ENCODE measurements around the gene DAPK1. TPM values are rescaled to one million over a fixed set of nuclear protein-coding genes. Genes with fewer than 3 reads are reported as not detected.
A peak's percentile ranks its signal among the peaks of the same experiment; 100 is the strongest.

The DAPK1 gene
- total and polyA plus RNA-seq, 5 donors from 2014 or later: 0.14 to 3.5 (median 0.42) TPM; not detected in 2

DNA sequence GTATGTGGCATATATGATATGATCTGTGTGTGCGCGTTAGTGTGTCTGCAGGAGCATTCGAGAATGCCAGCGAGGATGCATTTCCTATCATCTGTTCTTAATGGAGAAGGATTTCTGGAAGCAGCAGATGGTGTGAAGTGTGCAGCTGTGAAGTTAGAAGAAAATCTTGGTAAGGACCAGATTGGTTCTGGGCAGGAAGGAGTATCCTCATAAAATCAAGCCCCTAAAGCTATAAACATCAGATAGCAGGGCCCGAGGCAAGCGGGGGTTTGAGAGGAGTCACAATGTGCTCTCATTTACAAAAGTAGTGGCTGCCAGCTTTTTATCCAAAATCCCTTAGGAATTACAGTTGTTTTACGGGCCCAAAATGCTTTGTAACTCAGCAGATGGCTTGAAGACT is 40.0 kb downstream of the DAPK1 start:
- H3K36me3 Mint-ChIP-seq: no peaks in the 10 kb centered on the region

DNA sequence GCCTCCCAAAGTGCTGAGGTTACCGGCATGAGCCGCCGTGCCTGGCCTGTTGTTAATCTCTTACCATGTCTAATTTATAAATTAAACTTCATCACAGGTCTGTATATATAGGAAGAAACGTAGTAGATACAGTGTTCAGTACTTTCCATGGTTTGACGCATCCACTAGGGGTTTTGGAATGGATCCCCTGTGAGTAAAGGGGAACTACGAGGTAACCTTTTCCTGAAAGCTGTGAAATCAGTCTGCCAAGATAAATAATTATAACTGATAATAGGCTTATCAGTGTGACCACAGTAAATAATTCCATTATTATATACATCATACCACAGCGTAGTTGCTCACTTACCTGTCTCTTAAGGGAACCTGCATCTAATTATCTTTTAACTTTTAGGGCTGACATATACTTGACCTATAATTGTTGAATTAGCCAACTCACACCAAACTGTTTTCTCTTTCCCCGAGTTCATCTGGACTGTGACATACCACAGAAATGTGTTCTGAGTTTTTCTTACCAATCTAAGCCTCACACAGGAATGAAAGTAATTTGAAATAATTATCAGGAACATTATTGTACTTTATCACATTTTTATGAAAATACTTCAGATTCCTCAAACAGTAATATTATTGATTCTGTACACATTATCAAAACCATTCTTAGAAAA is 42.9 kb downstream of the DAPK1 start:
- no peak overlapping the region for H3K4me3 ChIP-seq (ENCODE audit: low read depth, low read length)
- H3K4me3 Mint-ChIP-seq: no peak overlapping the region
- no peak overlapping the region for H3K27ac Mint-ChIP-seq
- H3K36me3 ChIP-seq (ENCODE audit: control insufficient read depth, insufficient read depth, low read length): no peaks in the 10 kb centered on the region
- H3K4me1 Mint-ChIP-seq: peaks cover 0 to 7% (median 5%) of the 10 kb centered on the region in 4 donors
- DNase-seq: no peak
- no peak for ATAC-seq (ENCODE audit: low read depth in 2 of 2)
- H3K27me3 ChIP-seq (ENCODE audit: control insufficient read depth, insufficient read depth, low read length): no peaks in the 10 kb centered on the region
- no peaks in the 10 kb centered on the region for H3K9me3 ChIP-seq (ENCODE audit: control insufficient read depth in 2 of 2, low read length in 2 of 2)
- no peak overlapping the region for H3K27ac ChIP-seq (ENCODE audit: insufficient read depth, low read length, poor library complexity, severe bottlenecking)
- no peaks in the 10 kb centered on the region for H3K27me3 Mint-ChIP-seq
- no peaks in the 10 kb centered on the region for H3K36me3 Mint-ChIP-seq
- peaks cover 0 to 2% (median 0%) of the 10 kb centered on the region in 7 donors for H3K9me3 Mint-ChIP-seq
- H3K4me1 ChIP-seq (ENCODE audit: control insufficient read depth, insufficient read depth, low read length, poor library complexity, severe bottlenecking): no peaks in the 10 kb centered on the region

More for the DNA sequence above, 40.0 kb downstream of the DAPK1 start:
- peaks cover 0 to 2% (median 0%) of the 10 kb centered on the region in 7 donors for H3K9me3 Mint-ChIP-seq
- H3K27ac ChIP-seq (ENCODE audit: insufficient read depth, low read length, poor library complexity, severe bottlenecking): no peak overlapping the region
- H3K4me1 Mint-ChIP-seq: peaks cover 0 to 7% (median 5%) of the 10 kb centered on the region in 4 donors
- no peak overlapping the region for H3K27ac Mint-ChIP-seq
- DNase-seq (no peak), ATAC-seq (ENCODE audit: low read depth in 2 of 2) (no peak)
- H3K27me3 ChIP-seq (ENCODE audit: control insufficient read depth, insufficient read depth, low read length): no peaks in the 10 kb centered on the region
- H3K36me3 ChIP-seq (ENCODE audit: control insufficient read depth, insufficient read depth, low read length): no peaks in the 10 kb centered on the region
- no peak overlapping the region for H3K4me3 ChIP-seq (ENCODE audit: low read depth, low read length)
- H3K9me3 ChIP-seq (ENCODE audit: control insufficient read depth in 2 of 2, low read length in 2 of 2): no peaks in the 10 kb centered on the region
- no peaks in the 10 kb centered on the region for H3K27me3 Mint-ChIP-seq
- H3K4me3 Mint-ChIP-seq: no peak overlapping the region
- H3K4me1 ChIP-seq (ENCODE audit: control insufficient read depth, insufficient read depth, low read length, poor library complexity, severe bottlenecking): no peaks in the 10 kb centered on the region

DNA sequence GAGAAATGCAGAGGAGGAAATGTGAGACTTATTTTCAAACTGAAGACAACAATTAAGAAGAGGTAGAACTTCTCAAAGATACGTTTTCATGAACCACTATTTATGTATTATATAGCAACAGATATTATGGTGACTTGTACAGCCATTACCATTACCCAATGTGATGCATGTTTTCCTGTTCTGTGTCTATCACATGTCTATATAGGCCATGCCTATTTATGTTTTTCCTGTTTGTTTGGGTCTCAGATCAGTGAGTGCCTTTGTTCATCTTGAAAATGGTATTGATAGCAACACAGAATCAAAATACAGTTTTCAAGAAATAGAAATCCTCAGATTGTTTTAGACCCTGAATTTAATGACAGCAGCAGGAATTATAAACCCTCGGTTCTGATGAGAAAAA is 44.0 kb downstream of the DAPK1 start:
- Mint-ChIP-seq H3K27me3 (no peaks in the 10 kb centered on the region), H3K4me1 (no peaks in the 10 kb centered on the region), H3K9me3 (peaks cover 0 to 2% (median 0%) of the 10 kb centered on the region in 7 donors), H3K4me3 (no peak overlapping the region), H3K27ac (no peak overlapping the region), H3K36me3 (no peaks in the 10 kb centered on the region)
- H3K4me3 ChIP-seq (ENCODE audit: low read depth, low read length): no peak overlapping the region
- H3K9me3 ChIP-seq (ENCODE audit: control insufficient read depth in 2 of 2, low read length in 2 of 2): no peaks in the 10 kb centered on the region
- ATAC-seq (ENCODE audit: low read depth in 2 of 2): no peak
- H3K36me3 ChIP-seq (ENCODE audit: control insufficient read depth, insufficient read depth, low read length): no peaks in the 10 kb centered on the region
- H3K4me1 ChIP-seq (ENCODE audit: control insufficient read depth, insufficient read depth, low read length, poor library complexity, severe bottlenecking): no peaks in the 10 kb centered on the region
- no peak overlapping the region for H3K27ac ChIP-seq (ENCODE audit: insufficient read depth, low read length, poor library complexity, severe bottlenecking)
- no peaks in the 10 kb centered on the region for H3K27me3 ChIP-seq (ENCODE audit: control insufficient read depth, insufficient read depth, low read length)
- DNase-seq: no peak

DNA sequence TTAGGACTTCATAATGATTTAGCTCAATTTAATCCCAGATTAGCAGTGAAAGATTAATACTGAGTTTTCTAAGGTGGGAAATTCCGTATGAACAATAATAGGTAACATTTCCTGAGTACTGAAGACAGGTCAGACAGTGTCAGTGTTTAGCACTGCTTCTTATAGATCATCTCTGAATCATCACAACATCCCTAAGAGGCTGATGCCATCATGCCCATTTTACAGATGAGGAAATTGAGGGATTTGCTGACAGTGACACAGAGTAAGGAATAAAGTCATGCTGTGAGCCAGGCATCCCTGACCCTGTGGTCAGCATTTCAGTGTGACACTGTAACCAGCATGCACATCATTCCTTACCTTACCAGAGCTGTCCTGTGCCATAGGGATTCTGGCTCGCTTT is 44.5 kb downstream of the DAPK1 start:
- DNase-seq: no peak
- Mint-ChIP-seq H3K27me3 (no peaks in the 10 kb centered on the region), H3K4me1 (no peaks in the 10 kb centered on the region), H3K36me3 (no peaks in the 10 kb centered on the region), H3K4me3 (no peak overlapping the region), H3K27ac (no peak overlapping the region), H3K9me3 (peaks cover 0 to 2% (median 0%) of the 10 kb centered on the region in 7 donors)
- no peaks in the 10 kb centered on the region for H3K36me3 ChIP-seq (ENCODE audit: control insufficient read depth, insufficient read depth, low read length)
- no peaks in the 10 kb centered on the region for H3K27me3 ChIP-seq (ENCODE audit: control insufficient read depth, insufficient read depth, low read length)
- no peak for ATAC-seq (ENCODE audit: low read depth in 2 of 2)
- no peak overlapping the region for H3K4me3 ChIP-seq (ENCODE audit: low read depth, low read length)
- no peak overlapping the region for H3K27ac ChIP-seq (ENCODE audit: insufficient read depth, low read length, poor library complexity, severe bottlenecking)
- H3K4me1 ChIP-seq (ENCODE audit: control insufficient read depth, insufficient read depth, low read length, poor library complexity, severe bottlenecking): no peaks in the 10 kb centered on the region
- H3K9me3 ChIP-seq (ENCODE audit: control insufficient read depth in 2 of 2, low read length in 2 of 2): no peaks in the 10 kb centered on the region

DNA sequence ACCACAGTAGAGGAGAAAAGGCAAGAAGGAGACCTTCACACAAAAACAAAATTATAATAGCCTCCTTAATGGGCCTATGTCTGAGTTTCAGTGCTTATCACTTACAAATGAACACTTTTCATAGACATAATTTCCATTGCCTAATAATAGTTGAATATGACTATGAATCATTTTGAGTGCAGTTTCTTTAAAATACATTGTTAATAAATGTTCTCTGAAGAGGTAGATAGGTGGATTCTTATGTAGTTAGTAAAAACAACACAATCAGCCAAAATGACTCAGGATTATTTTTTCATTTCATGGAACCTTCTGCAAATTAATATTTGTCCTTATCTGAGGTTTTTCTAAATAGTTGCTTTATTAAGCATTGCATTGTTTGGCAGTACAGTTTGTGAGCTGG is 45.6 kb downstream of the DAPK1 start:
- Histone ChIP-seq H3K27me3 (ENCODE audit: control insufficient read depth, insufficient read depth, low read length) (no peaks in the 10 kb centered on the region), H3K4me3 (ENCODE audit: low read depth, low read length) (no peak overlapping the region), H3K27ac (ENCODE audit: insufficient read depth, low read length, poor library complexity, severe bottlenecking) (no peak overlapping the region), H3K36me3 (ENCODE audit: control insufficient read depth, insufficient read depth, low read length) (no peaks in the 10 kb centered on the region), H3K9me3 (ENCODE audit: control insufficient read depth in 2 of 2, low read length in 2 of 2) (no peaks in the 10 kb centered on the region), H3K4me1 (ENCODE audit: control insufficient read depth, insufficient read depth, low read length, poor library complexity, severe bottlenecking) (no peaks in the 10 kb centered on the region)
- Mint-ChIP-seq H3K4me1 (no peaks in the 10 kb centered on the region), H3K27ac (no peak overlapping the region), H3K4me3 (no peak overlapping the region), H3K27me3 (no peaks in the 10 kb centered on the region), H3K9me3 (peaks cover 0 to 2% (median 0%) of the 10 kb centered on the region in 7 donors), H3K36me3 (no peaks in the 10 kb centered on the region)
- DNase-seq (no peak), ATAC-seq (ENCODE audit: low read depth in 2 of 2) (no peak)

DNA sequence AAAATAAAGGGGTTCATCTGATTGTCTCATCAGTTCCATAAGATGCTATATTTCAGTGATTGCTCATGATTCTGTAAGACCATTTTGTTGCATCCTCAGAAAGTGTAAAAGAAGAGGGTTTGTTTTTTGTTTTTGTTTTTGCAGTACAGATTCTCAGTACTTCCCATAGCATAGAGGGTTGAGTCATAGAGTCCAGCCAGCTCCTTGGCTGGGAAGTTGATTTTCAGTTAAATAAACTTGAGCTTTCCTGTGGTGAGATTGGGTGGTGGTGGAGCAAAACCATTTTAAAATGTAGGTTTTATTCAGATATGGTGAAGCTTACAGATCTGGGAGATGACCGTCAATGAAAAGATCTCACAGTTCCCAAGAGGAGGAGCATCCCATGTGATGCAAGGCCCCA is 48.2 kb downstream of the DAPK1 start:
- Histone ChIP-seq H3K4me1 (ENCODE audit: control insufficient read depth, insufficient read depth, low read length, poor library complexity, severe bottlenecking) (no peaks in the 10 kb centered on the region), H3K36me3 (ENCODE audit: control insufficient read depth, insufficient read depth, low read length) (no peaks in the 10 kb centered on the region), H3K4me3 (ENCODE audit: low read depth, low read length) (no peak overlapping the region), H3K9me3 (ENCODE audit: control insufficient read depth in 2 of 2, low read length in 2 of 2) (no peaks in the 10 kb centered on the region), H3K27me3 (ENCODE audit: control insufficient read depth, insufficient read depth, low read length) (no peaks in the 10 kb centered on the region), H3K27ac (ENCODE audit: insufficient read depth, low read length, poor library complexity, severe bottlenecking) (no peak overlapping the region)
- Mint-ChIP-seq H3K4me1 (no peaks in the 10 kb centered on the region), H3K36me3 (no peaks in the 10 kb centered on the region), H3K9me3 (peaks cover 0 to 4% (median 0%) of the 10 kb centered on the region in 7 donors), H3K27me3 (peaks cover 7% of the 10 kb centered on the region), H3K4me3 (no peak overlapping the region), H3K27ac (peak overlapping the region in 1 of 3 donors; percentile 57)
- ATAC-seq (ENCODE audit: low read depth in 2 of 2) (no peak), DNase-seq (no peak)

DNA sequence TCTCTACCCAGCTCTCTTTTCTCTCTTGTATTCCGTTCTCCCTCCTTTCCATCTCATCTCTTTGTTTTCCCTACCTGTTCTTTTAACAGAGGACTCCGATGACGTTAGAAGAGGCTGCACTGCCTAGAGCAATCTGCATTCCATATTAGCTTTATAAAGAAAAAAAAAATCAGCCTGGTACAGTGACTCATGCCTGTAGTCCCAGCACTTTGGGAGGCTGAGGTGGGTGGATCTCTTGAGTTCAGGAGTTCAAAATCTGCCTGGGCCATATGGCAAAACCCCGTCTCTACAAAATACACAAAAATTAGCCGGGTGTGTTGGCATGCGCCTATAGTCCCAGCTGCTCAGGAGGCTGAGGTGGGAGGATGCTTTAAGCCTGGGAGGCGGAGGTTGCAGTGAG is 49.0 kb downstream of the DAPK1 start:
- H3K36me3 Mint-ChIP-seq: no peaks in the 10 kb centered on the region
- Histone ChIP-seq H3K4me1 (ENCODE audit: control insufficient read depth, insufficient read depth, low read length, poor library complexity, severe bottlenecking) (no peaks in the 10 kb centered on the region), H3K4me3 (ENCODE audit: low read depth, low read length) (no peak overlapping the region), H3K27me3 (ENCODE audit: control insufficient read depth, insufficient read depth, low read length) (no peaks in the 10 kb centered on the region), H3K27ac (ENCODE audit: insufficient read depth, low read length, poor library complexity, severe bottlenecking) (no peak overlapping the region), H3K9me3 (ENCODE audit: control insufficient read depth in 2 of 2, low read length in 2 of 2) (no peaks in the 10 kb centered on the region), H3K36me3 (ENCODE audit: control insufficient read depth, insufficient read depth, low read length) (no peaks in the 10 kb centered on the region)
- H3K9me3 Mint-ChIP-seq: peaks cover 0 to 4% (median 0%) of the 10 kb centered on the region in 7 donors
- no peak overlapping the region for H3K4me3 Mint-ChIP-seq
- peaks cover 7% of the 10 kb centered on the region for H3K27me3 Mint-ChIP-seq
- no peak for DNase-seq
- no peak for ATAC-seq (ENCODE audit: low read depth in 2 of 2)
- no peak overlapping the region for H3K27ac Mint-ChIP-seq
- H3K4me1 Mint-ChIP-seq: no peaks in the 10 kb centered on the region

DNA sequence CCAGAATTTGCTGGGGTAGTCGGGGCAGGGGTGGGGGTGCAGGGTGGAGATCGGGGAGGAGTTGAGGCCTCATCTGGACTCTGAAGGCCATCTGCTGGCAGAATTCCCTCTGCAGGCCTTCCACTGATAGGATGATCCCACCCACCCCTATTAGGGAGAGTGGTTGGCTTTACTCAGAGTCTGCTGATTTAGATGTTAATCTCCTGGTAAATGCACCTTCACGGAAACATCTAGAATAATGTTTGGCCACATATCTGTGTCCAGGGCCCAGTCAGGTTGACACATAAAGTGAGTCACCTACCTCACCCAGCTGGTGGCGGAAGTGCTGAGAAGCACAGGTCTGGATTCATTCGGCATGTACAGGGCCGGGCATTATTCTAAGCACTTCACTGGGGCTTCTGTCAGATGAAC is 50.0 kb downstream of the DAPK1 start:
- H3K36me3 Mint-ChIP-seq: no peaks in the 10 kb centered on the region
- H3K27ac Mint-ChIP-seq: no peak overlapping the region
- no peak for ATAC-seq (ENCODE audit: low read depth in 2 of 2)
- H3K9me3 Mint-ChIP-seq: peaks cover 0 to 4% (median 0%) of the 10 kb centered on the region in 7 donors
- no peaks in the 10 kb centered on the region for H3K9me3 ChIP-seq (ENCODE audit: control insufficient read depth in 2 of 2, low read length in 2 of 2)
- no peak overlapping the region for H3K4me3 Mint-ChIP-seq
- DNase-seq: no peak
- H3K4me3 ChIP-seq (ENCODE audit: low read depth, low read length): no peak overlapping the region
- no peak overlapping the region for H3K27ac ChIP-seq (ENCODE audit: insufficient read depth, low read length, poor library complexity, severe bottlenecking)
- peaks cover 7% of the 10 kb centered on the region for H3K27me3 Mint-ChIP-seq
- no peaks in the 10 kb centered on the region for H3K27me3 ChIP-seq (ENCODE audit: control insufficient read depth, insufficient read depth, low read length)
- H3K4me1 Mint-ChIP-seq: no peaks in the 10 kb centered on the region
- no peaks in the 10 kb centered on the region for H3K36me3 ChIP-seq (ENCODE audit: control insufficient read depth, insufficient read depth, low read length)
- H3K4me1 ChIP-seq (ENCODE audit: control insufficient read depth, insufficient read depth, low read length, poor library complexity, severe bottlenecking): no peaks in the 10 kb centered on the region

Data from CD4-positive, CD25-positive, alpha-beta regulatory T cell (primary cell).